SU-DHL-6 (cell line): ENCODE data around the gene SLAMF7.
"Not testable (repeated sequence)": the region's sequence is repeated elsewhere in the genome, so short reads cannot be mapped to it uniquely, and the experiment has no call there.

ENCODE experiments used
- CTCF ChIP-seq: fragments of 200-600 bp; sonication (generic); IDR thresholded peaks from one replicate; pipeline ENCODE4 v1.5.1; 2017; ENCODE audit warnings: antibody characterized with exemption, mild to moderate bottlenecking, low read length, moderate library complexity; ENCODE audit not compliant: insufficient read depth, poor library complexity, severe bottlenecking
- EZH2phosphoT487 ChIP-seq: fragments of 200-600 bp; sonication (generic), shearing (Covaris generic); conservative IDR thresholded peaks from 2 replicates; pipeline ENCODE4 v1.6.1; 2018; ENCODE audit warnings: mild to moderate bottlenecking, antibody characterized with exemption, low read length, moderate library complexity, mixed read lengths

- TF ChIP-seq EZH2phosphoT487, CTCF: not testable (repeated sequence)
Observed at GRCh38 chr1:160782988-160783765, 44.1 kb downstream of the SLAMF7 start.
